Measurements from ENCODE around the gene NCEH1.
"Not testable (repeated sequence)": the region's sequence is repeated elsewhere in the genome, so short reads cannot be mapped to it uniquely, and the experiment has no call there.

GRCh38 chr3:172702731-172703130, 8.1 kb downstream of the NCEH1 start:
- not testable (repeated sequence) for TF ChIP-seq CTCF (IDR thresholded peaks at IDR 0.05); POLR2AphosphoS5 (IDR thresholded peaks at IDR 0.05; ENCODE audit: low read depth, low read length)
